B cell (primary cell): ENCODE data around the gene SLC18A2.

Source experiments
- EZH2 ChIP-seq: IDR thresholded peaks from 2 replicates; pipeline ENCODE4 v1.6.1; 2012; ENCODE audit warnings: borderline replicate concordance, low read depth, mild to moderate bottlenecking, moderate library complexity, low read length; ENCODE audit not compliant: insufficient read depth, poor library complexity, severe bottlenecking
- TF ChIP-seq, protein P1 (sequence below): fragments of 200-600 bp; IDR thresholded peaks from one replicate; pipeline ENCODE4 v1.8.0; 2022; ENCODE audit warnings: antibody characterized with exemption, mild to moderate bottlenecking

DNA sequence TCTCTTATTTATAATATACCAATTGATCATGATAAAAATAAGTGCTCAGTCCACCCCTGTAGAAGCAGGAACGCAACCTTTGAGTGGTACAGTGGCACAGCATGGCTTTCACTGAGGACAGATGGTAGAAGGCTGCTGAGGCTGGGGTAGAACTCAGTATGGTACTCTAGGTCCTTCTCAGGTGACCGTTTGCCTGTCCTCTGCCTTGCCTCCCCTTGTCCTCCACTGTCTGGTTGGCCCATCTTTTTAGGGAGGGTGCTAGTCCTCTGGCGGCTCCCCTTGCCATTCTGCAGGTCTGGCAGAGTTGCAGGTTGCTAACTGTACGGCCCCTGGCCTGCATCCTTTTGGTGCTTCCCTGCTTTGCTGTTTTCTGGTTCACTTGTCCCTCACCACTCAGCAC is 27.3 kb downstream of the SLC18A2 start:
- TF ChIP-seq, protein P1, sequence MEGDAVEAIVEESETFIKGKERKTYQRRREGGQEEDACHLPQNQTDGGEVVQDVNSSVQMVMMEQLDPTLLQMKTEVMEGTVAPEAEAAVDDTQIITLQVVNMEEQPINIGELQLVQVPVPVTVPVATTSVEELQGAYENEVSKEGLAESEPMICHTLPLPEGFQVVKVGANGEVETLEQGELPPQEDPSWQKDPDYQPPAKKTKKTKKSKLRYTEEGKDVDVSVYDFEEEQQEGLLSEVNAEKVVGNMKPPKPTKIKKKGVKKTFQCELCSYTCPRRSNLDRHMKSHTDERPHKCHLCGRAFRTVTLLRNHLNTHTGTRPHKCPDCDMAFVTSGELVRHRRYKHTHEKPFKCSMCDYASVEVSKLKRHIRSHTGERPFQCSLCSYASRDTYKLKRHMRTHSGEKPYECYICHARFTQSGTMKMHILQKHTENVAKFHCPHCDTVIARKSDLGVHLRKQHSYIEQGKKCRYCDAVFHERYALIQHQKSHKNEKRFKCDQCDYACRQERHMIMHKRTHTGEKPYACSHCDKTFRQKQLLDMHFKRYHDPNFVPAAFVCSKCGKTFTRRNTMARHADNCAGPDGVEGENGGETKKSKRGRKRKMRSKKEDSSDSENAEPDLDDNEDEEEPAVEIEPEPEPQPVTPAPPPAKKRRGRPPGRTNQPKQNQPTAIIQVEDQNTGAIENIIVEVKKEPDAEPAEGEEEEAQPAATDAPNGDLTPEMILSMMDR: no peak
- TF ChIP-seq EZH2: no peak
